ENCODE results near the gene MAP2K5.

The MAP2K5 gene

DNA sequence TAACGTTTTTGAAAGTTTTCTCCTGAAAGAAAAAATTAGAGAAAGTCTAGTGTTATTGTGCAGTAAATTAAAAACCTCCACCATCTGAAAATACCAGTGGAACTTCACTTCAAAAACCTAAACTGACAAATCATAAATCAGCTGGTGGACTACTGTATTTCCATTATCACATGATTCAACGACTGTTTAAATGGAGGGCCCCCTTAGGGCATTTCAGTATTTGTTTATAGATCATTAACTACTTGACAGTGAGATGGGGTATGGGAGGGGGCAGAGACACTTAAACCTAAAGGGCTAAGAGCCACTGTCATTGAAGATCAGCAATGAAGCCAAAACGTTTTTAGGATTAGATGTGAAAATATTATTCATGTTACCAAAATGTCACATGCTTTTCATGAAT lies 30.4 kb upstream of the MAP2K5 start:
- H3K27ac ChIP-seq: no peak overlapping the region
- TF ChIP-seq, protein P1, sequence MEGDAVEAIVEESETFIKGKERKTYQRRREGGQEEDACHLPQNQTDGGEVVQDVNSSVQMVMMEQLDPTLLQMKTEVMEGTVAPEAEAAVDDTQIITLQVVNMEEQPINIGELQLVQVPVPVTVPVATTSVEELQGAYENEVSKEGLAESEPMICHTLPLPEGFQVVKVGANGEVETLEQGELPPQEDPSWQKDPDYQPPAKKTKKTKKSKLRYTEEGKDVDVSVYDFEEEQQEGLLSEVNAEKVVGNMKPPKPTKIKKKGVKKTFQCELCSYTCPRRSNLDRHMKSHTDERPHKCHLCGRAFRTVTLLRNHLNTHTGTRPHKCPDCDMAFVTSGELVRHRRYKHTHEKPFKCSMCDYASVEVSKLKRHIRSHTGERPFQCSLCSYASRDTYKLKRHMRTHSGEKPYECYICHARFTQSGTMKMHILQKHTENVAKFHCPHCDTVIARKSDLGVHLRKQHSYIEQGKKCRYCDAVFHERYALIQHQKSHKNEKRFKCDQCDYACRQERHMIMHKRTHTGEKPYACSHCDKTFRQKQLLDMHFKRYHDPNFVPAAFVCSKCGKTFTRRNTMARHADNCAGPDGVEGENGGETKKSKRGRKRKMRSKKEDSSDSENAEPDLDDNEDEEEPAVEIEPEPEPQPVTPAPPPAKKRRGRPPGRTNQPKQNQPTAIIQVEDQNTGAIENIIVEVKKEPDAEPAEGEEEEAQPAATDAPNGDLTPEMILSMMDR (conservative IDR thresholded peaks at IDR 0.05): no peak

DNA sequence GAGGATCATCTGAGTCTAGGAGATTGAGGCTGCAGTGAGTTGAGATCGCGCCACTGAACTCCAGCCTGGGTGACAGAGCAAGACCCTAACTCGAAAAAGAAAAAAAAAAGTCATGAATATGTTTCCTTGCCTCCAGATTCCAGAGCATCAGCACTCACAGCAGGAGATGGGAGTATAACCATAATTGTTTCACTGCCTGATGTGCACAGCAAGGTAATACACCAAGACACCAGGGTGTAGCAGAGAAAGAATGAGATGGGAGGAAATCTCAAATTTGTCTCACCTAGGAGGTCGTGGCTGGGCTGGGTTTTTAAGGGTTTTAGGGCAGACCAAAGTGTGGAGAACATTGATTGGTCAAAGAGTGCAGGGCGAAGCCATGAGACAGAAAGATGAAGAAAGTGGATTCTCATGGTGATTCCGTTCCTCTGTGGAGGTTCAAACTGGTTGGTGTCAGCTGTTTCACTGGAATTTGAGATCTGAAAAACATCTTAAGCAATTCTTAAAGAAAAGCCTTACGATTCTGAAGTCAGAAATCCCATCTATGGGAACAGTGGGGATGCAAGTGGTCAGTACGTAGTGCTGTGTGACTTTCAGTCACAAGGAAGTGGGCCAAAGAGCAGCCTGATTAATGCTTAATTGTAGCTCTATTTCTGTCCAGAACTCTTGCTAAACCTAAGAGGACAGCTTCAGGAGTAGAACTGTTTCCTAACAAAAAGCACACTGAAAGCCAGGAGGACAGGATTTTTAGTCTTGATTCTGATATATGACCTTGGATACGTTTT lies 29.4 kb upstream of the MAP2K5 start:
- H3K27ac ChIP-seq: no peak overlapping the region
- TF ChIP-seq, protein P1 (conservative IDR thresholded peaks at IDR 0.05): no peak

DNA sequence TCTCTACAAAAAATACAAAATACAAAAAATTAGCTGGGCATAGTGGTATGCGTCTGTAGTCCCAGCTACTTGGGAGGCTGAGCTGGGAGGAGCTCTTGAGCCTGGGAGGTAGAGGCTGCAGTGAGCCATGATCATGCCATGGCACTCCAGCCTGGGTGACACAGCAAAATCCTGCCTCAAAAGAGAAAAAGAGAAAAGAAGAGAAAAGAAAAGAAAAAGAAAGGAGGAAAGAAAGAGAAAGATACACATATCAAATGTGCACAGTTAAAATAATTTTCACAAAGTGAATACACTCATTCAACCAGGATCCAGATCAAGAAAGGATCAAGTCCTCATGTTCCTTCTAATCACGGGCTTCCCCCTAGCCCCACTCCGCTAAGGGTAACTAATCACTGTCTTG lies 27.4 kb upstream of the MAP2K5 start:
- no peak overlapping the region for H3K27ac ChIP-seq
- TF ChIP-seq, protein P1 (conservative IDR thresholded peaks at IDR 0.05): no peak

DNA sequence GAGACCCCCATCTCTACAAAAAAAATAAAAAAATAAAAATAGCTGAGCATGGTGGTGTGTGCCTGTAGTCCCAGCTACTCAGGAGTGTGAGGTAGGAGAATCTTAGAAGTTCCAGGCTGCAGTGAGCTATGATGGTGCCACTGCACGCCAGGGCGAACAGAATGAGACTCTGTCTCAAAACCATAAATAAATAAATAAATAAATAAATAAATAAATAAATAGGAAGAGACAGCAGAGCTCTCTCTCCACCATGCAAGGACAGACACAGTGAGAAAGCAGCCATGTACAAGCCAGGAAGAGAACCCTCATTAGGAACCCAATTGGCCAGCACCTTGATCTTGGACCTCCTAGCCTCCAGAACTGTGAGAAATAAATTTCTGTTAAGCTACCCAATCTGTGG lies 26.9 kb upstream of the MAP2K5 start:
- TF ChIP-seq, protein P1 (conservative IDR thresholded peaks at IDR 0.05): no peak
- no peak overlapping the region for H3K27ac ChIP-seq

DNA sequence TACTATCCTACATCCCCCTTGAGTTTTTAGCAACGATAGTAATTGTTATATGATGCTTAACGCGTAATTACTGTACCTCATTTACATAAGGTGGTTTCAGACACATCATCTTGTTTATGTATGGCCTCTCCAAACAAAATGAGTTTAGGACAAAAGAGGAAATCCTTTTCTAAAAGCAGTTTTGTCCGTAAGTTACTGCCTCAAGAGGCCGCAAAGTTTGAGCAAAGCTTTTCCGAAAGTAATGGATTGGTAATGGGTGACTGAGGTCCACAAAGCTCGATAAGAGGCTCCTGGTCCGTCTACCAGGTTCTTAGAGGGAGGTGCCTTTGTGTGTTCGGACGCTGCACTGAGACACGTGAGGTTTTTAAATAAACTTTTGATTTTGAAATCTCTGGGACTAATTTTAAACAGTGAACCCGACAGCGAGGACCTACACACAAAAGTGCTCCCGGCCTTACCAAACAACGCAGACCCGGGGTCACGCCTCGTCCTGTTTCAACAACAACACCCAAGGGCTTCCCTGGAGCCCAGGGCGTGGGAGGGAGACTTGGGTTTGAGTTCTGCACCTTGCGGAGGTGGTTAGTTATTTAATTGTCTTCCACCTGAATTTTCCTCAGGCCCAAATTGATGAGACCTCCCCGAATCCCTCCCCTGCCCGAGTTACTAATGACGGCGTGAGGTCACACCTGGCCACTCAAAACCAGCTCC lies 22.0 kb upstream of the MAP2K5 start:
- TF ChIP-seq, protein P1 (conservative IDR thresholded peaks at IDR 0.05): no peak
- H3K27ac ChIP-seq: peak overlapping the region; percentile 100

DNA sequence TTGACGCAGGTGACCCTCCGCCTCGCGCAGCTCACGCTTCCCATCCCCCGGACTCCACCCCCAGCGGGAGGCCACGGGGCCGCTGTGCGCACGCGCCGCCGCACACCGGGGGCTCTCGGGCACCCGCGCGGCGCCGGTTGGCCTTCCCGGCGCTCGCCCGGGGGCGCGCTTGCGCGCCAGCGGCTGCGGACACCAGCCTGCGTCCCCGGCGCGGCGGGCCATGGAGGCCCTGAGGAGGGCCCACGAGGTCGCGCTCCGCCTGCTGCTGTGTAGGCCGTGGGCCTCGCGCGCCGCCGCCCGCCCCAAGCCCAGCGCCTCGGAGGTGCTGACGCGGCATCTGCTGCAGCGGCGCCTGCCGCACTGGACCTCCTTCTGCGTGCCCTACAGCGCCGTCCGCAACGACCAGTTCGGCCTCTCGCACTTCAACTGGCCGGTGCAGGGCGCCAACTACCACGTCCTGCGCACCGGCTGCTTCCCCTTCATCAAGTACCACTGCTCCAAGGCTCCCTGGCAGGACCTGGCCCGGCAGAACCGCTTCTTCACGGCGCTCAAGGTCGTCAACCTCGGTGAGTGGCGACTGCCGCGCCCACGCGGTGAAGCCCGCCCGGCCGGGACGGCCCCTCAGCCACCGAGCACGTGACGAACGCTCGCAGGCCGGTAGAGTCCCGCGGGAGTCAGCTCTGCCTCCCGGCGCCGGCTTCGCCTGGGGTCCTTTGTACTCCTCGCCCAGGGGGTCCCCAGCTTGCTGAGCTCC lies 21.3 kb upstream of the MAP2K5 start, which contains the start of gene C15orf61:
Gene C15orf61 (plus strand): TSS at position 103 of the 754 bp plus-strand sequence. CDS start 118 bp downstream, at position 221.
- H3K27ac ChIP-seq: peak within 1 kb of the TSS; percentile 100
- TF ChIP-seq, protein P1 (conservative IDR thresholded peaks at IDR 0.05): peak; percentile 37
